Fibroblast of the conjunctiva (primary cell): Measurements from ENCODE around the gene GUCY2C.

ENCODE experiments used
- DNase-seq: peaks from one replicate; pipeline ENCODE4 v3.0.0-alpha.2; 2010; ENCODE audit warnings: low read depth

Gene GUCY2C

GRCh38 chr12:14571779-14572178, 124.6 kb downstream of the GUCY2C start:
- DNase-seq: no peak

GRCh38 chr12:14570231-14570630, 126.2 kb downstream of the GUCY2C start:
- DNase-seq: no peak

GRCh38 chr12:14567351-14568162, 128.8 kb downstream of the GUCY2C start, which contains the start of gene PLBD1:
Gene PLBD1 (minus strand): TSS chr12:14567883. CDS start chr12:14567696, 187 bp downstream.
- peak; percentile 39 for DNase-seq

DNA sequence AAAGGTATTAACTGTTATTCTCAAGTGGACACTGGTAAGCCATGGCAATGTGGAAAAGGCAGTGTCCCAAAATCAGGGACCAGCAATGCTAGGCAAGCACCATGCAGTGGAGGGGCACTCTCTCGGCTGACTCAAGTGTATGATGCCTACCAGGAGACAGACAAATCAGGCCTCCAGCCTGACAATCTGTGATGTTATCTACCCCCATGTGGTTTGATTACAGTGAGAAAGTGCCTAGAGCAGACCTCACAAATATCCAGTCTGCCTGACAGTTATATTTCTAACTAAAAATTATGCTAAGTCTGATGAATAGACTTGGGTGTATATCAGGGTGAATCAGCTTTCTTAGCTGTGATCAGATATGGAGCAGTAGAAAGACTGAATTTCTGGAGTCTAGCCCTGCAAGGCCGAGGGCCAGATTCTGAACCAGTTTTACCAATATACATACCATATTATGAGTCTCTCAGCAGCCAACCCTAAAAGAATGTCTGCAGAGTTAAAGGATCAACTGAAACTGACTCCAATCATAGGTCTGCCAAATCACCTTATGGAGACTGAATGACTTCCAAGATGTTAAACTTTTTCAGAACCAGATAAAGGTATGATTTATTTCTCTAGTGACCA, 132.0 kb downstream of the GUCY2C start:
- DNase-seq: no peak

DNA sequence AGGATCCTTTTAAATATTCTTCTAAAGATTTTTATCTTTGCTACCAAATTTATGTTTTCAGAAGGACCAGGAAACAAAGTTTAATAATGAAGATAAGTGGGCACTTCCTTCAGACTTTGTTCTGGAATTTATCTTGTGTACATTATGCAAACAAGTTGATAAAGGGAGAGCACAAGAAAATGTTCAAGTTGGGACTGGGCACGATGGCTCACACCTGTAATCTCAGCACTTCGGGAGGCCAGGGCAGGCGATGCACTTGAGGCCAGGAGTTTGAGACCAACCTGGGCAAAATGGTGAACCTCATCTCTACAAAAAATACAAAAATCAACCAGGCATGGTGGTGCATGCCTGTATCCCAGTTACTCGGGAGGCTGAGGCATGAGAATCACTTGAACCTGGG, 133.4 kb downstream of the GUCY2C start:
- no peak for DNase-seq
